Breast epithelium (tissue), 4 donors: ENCODE results near the gene USP11. TPM values are rescaled to one million over a fixed set of nuclear protein-coding genes. Genes with fewer than 3 reads are reported as not detected.

ENCODE experiments used
- DNase-seq, 2 donors: peaks; one replicate each; pipeline ENCODE4 v3.0.0-alpha.2; 2019; ENCODE audit warnings: low spot score in 2 of 2
- H3K27ac ChIP-seq, 2 donors: fragments of 200-600 bp; sonication (generic) in 1 of 2; one replicate each; pipeline ENCODE4 v1.5.1; 2016 to 2019; ENCODE audit warnings: mild to moderate bottlenecking in 1 of 2
- H3K27me3 ChIP-seq, 2 donors: fragments of 200-600 bp; sonication (generic) in 1 of 2; one replicate each; pipeline versions ENCODE4 v1.5.1 to v1.6.0; 2017 to 2019; ENCODE audit warnings: control low read depth in 1 of 2, mild to moderate bottlenecking in 1 of 2
- H3K36me3 ChIP-seq: fragments of 200-600 bp; one replicate; pipeline ENCODE4 v1.5.1; 2019
- H3K4me1 ChIP-seq, 2 donors: fragments of 200-600 bp; sonication (generic); one replicate each; pipeline ENCODE4 v1.5.1; 2016 to 2019; ENCODE audit warnings: control low read depth in 1 of 2
- H3K4me3 ChIP-seq, 3 donors: fragments of 200-600 bp; sonication (generic); 1 replicate in 2 of 3; 2 replicates in 1 of 3; pipeline ENCODE4 v1.5.1; 2016 to 2019; ENCODE audit warnings: mild to moderate bottlenecking in 3 of 3, moderate library complexity in 2 of 3
- H3K9me3 ChIP-seq, 2 donors: fragments of 200-600 bp; sonication (generic) in 1 of 2; one replicate each; pipeline ENCODE4 v1.5.1; 2016 to 2019; ENCODE audit warnings: control low read depth in 1 of 2
- CTCF ChIP-seq, 3 donors: fragments of 450-650 bp; IDR thresholded peaks; one replicate each; pipeline ENCODE4 v1.5.1; 2016 to 2017; ENCODE audit warnings: antibody characterized with exemption in 3 of 3, mild to moderate bottlenecking in 3 of 3, moderate library complexity in 3 of 3
- POLR2A ChIP-seq: fragments of 450-650 bp; IDR thresholded peaks from one replicate; pipeline ENCODE4 v1.6.1; 2016; ENCODE audit warnings: antibody characterized with exemption, mild to moderate bottlenecking, moderate library complexity
- POLR2AphosphoS5 ChIP-seq, 3 donors: sonication (generic); formaldehyde crosslinking; IDR thresholded peaks; one replicate each; pipeline ENCODE4 v1.6.1; 2017; ENCODE audit warnings: antibody characterized with exemption in 3 of 3
- intact Hi-C: fragments of 100-400 bp; cut with DNase I; formaldehyde crosslinking; loops from one replicate; pipeline ENCODE4 v1.15.1; 2023; ENCODE audit warnings: low total_unique reads
- total RNA-seq, 3 donors: library from RNA; depleted of rRNA; stranded (reverse); fragments of >200 nt; gene quantifications; one replicate each; pipeline ENCODE4 v1.1.0, GENCODE V29; 2016

USP11 gene
- total RNA-seq, 3 donors from 2014 or later = 21.3 to 42.0 (median 29.4) TPM

DNA sequence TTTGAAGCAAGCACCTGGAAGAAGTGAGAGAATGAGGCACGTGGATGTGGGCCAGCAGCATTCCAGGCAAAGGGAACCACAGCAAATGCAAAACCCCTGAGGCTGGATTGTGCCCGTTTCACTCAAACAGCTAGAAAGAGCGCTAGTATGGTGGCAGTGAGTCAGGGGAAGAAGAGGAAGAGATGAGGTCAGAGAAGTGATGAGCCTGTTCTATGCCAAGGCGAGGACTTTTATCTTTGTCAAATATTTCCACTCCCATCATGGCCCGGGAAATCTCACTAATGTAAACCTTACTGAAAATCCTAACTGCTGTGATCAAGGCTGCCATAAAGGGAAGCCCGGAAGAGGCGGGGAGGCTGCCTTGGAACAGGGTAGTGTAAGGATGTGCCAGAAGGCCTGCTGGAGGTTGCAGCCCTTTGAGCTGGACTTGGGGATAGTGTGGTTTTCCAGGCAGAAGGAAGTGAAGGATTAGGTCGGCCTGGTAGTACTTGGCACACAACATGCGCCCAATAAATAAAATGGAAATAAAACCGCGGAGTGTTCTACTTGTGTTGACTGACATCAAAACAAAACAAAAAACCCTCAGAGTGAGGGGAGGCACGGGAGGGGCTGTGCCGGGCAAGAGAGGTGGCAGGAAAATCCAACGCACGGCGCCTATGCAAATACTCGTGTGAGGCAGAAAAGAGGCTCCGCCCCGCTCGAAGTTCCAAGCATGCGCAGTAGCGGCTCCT is 15.5 kb upstream of the USP11 start:
- intact Hi-C loops = no loop called here
- H3K27me3 ChIP-seq = no peaks in the 10 kb centered on the region
- peak overlapping the region; percentile 22 to 96 (median 85) for H3K4me3 ChIP-seq
- H3K4me1 ChIP-seq = peaks cover 6 to 9% of the 10 kb centered on the region in 2 donors
- TF ChIP-seq CTCF (IDR thresholded peaks at IDR 0.05) = no peak
- peak in 2 of 3 donors; percentile 31 to 42 for TF ChIP-seq POLR2AphosphoS5 (IDR thresholded peaks at IDR 0.05)
- TF ChIP-seq POLR2A = no peak
- H3K27ac ChIP-seq = peak overlapping the region; percentile 89 to 97
- H3K36me3 ChIP-seq = peaks cover 5% of the 10 kb centered on the region
- no peaks in the 10 kb centered on the region for H3K9me3 ChIP-seq
- peak; percentile 67 to 76 for DNase-seq

DNA sequence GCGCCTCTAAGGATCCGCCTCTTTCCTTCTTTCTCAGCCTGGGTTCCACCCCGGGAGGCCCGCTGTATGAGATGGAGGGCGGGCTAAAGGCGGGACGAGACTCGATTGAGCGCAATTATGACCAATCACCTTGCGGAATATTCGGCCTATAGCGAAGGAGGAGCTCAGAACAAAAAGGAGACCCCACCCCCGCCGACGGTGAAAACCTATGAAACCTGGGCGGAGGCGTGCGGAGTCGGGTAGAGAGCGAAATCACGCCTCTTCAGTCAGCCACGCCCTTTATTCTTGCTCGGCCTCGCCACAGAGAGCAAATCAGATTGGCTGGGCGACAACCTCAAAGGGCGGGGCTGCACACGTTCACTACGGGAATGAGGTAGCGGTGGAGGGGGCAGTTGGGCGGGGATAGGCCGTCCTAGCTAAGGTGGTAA is 14.9 kb upstream of the USP11 start:
- peak; percentile 94 to 99 for DNase-seq
- Histone ChIP-seq H3K27ac (peak overlapping the region; percentile 94 to 97), H3K27me3 (peaks cover 0 to 1% of the 10 kb centered on the region in 2 donors), H3K9me3 (no peaks in the 10 kb centered on the region), H3K36me3 (no peaks in the 10 kb centered on the region), H3K4me3 (peak overlapping the region; percentile 76 to 96 (median 85)), H3K4me1 (peaks cover 6 to 9% of the 10 kb centered on the region in 2 donors)
- intact Hi-C loops = no loop called here
- TF ChIP-seq CTCF (IDR thresholded peaks at IDR 0.05) = no peak
- peak in 1 of 3 donors; percentile 3 for TF ChIP-seq POLR2AphosphoS5 (IDR thresholded peaks at IDR 0.05)

DNA sequence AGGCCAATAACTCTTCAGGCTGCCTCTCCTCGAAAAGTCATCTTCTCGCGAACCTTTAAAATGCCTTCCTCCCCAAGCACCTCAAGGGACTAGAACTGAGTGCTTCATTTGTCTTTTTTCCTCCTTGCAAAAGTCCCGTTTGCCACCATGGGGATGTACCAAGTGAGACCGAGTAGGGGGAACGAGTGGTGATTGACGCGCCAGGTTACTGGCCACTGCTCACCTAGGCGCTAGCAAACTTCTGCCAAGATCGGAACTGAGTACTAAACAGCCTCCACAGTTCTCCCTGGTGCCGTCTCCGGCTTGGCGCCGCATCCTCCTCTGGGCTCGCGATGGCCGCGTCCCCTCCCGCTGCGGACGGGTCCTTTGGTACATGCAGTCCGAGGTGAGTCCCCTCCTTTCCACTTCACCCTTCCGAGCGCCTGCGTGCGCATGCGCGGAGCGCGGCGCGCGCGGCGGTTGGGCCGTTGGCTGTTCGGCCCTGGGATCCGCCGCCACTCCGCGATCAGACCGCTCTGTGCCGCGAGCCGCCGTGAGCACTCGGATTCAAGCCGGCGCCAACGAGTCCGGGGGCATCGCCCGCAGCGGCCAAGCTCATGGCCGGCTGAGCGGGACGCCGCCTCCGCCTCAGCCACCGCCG is 14.4 kb upstream of the USP11 start, which contains the start of gene CDK16:
Gene CDK16 (plus strand): TSS at position 402 of the 640 bp plus-strand sequence. CDS start 4,877 bp downstream, outside the sequence.
- DNase-seq = peak; percentile 52 to 78
- Histone ChIP-seq H3K4me3 (peak within 1 kb of the TSS; percentile 76 to 96 (median 85)), H3K27ac (peak within 1 kb of the TSS; percentile 94 to 97), H3K9me3 (no peaks in the 10 kb centered on the region), H3K4me1 (peaks cover 6 to 9% of the 10 kb centered on the region in 2 donors), H3K36me3 (no peaks in the 10 kb centered on the region), H3K27me3 (peaks cover 0 to 7% of the 10 kb centered on the region in 2 donors)
- peak; percentile 59 to 89 (median 71) for TF ChIP-seq POLR2AphosphoS5 (IDR thresholded peaks at IDR 0.05)
- TF ChIP-seq POLR2A = peak; percentile 70
- peak in 1 of 3 donors; percentile 30 for TF ChIP-seq CTCF (IDR thresholded peaks at IDR 0.05)
- intact Hi-C loops = no loop called here

DNA sequence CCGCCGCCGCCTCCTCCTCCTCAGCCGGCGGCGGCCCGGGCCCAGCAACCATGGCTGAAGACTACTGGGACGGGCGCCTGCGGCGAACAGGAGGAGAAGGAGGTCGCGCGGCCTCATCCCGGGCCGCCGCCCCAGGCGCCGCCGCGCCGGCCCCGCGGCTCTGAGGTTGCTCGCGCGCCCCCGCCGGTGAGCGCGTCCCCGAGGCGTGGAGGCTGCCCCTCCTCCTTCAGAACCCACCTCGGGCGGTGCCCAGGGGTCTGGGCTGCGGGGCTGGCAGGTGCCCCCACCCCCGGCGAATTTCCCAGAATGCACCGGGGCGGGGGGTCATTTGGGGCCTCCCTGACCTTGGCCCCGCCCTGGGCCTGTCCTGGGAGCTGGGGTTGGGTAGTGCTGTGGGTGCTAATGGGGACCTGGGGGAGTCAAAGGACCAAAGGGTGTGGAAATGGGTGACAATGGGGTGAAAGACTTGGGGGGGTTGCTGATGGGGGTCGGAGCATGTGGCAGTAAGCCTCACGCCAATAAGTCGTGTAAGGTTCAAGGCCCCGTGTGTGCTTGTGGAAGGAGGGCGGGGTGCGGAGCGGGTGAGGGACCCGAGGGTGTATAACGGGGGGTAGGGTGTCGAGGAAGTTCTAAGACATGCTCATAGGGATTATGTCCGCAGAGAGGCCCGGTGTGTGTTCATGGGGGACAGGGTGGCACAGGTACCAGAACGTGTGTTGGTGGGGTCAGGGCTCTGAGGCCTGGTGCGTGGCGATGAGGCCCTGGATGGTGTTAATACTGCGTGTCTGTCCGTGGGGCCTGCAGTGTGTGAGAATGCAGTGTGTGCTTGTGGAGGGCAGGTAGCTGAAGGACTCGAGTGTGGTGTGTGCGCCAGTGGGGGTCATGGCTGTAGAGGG is 13.6 kb upstream of the USP11 start:
- intact Hi-C loops = no loop called here
- peaks cover 0 to 12% of the 10 kb centered on the region in 2 donors for H3K27me3 ChIP-seq
- H3K4me3 ChIP-seq = peak overlapping the region; percentile 76 to 96 (median 85)
- no peaks in the 10 kb centered on the region for H3K9me3 ChIP-seq
- peaks cover 6 to 9% of the 10 kb centered on the region in 2 donors for H3K4me1 ChIP-seq
- peak overlapping the region; percentile 94 to 97 for H3K27ac ChIP-seq
- no peaks in the 10 kb centered on the region for H3K36me3 ChIP-seq
- peak in 1 of 2 donors; percentile 37 for DNase-seq
- TF ChIP-seq POLR2A (no peak), POLR2AphosphoS5 (IDR thresholded peaks at IDR 0.05) (no peak), CTCF (IDR thresholded peaks at IDR 0.05) (no peak)
